GM06990 (cell line): ENCODE data around the gene TSPAN9.

Experiments used
- DNase-seq: peaks from one replicate; pipeline ENCODE4 v3.0.0-alpha.2; 2011; ENCODE audit not compliant: insufficient read length; ENCODE audit errors: extremely low read depth
- H3K27me3 ChIP-seq: replicated peaks from 2 replicates; pipeline ENCODE4 v1.6.0; 2011; ENCODE audit warnings: low read length; ENCODE audit not compliant: control insufficient read depth, insufficient read depth
- H3K36me3 ChIP-seq: 2 replicates; pipeline ENCODE4 v1.5.1; 2011; ENCODE audit warnings: low read length; ENCODE audit not compliant: control insufficient read depth, insufficient read depth
- H3K4me3 ChIP-seq: replicated peaks from 2 replicates; pipeline ENCODE4 v1.5.1; 2011; ENCODE audit warnings: low read depth, mild to moderate bottlenecking, control low read depth, low read length
- CTCF ChIP-seq: IDR thresholded peaks from 2 replicates; pipeline ENCODE4 v1.5.1; 2011; ENCODE audit warnings: low read length, control low read depth, mild to moderate bottlenecking, inconsistent platforms; ENCODE audit not compliant: insufficient read depth, poor library complexity, severe bottlenecking

TSPAN9 gene

GRCh38 chr12:3144495-3144894 lies 67.3 kb downstream of the TSPAN9 start:
- no peak overlapping the region for H3K4me3 ChIP-seq
- H3K36me3 ChIP-seq, result no peaks in the 10 kb centered on the region
- peaks cover 3% of the 10 kb centered on the region for H3K27me3 ChIP-seq
- no peak for TF ChIP-seq CTCF
- DNase-seq, result no peak

- TF ChIP-seq CTCF, result no peak
- peaks cover 3% of the 10 kb centered on the region for H3K27me3 ChIP-seq
- H3K36me3 ChIP-seq, result no peaks in the 10 kb centered on the region
- no peak overlapping the region for H3K4me3 ChIP-seq
- DNase-seq, result no peak
Measured at GRCh38 chr12:3145033-3145432, 67.9 kb downstream of the TSPAN9 start.

- Histone ChIP-seq H3K36me3 (no peaks in the 10 kb centered on the region), H3K27me3 (peaks cover 3% of the 10 kb centered on the region), H3K4me3 (no peak overlapping the region)
- DNase-seq, result no peak
- no peak for TF ChIP-seq CTCF
Measured at GRCh38 chr12:3145546-3146310, 68.5 kb downstream of the TSPAN9 start.

GRCh38 chr12:3147260-3147659 lies 70.1 kb downstream of the TSPAN9 start:
- TF ChIP-seq CTCF, result no peak
- H3K27me3 ChIP-seq, result peaks cover 3% of the 10 kb centered on the region
- DNase-seq, result no peak
- no peak overlapping the region for H3K4me3 ChIP-seq
- no peaks in the 10 kb centered on the region for H3K36me3 ChIP-seq

- no peak for TF ChIP-seq CTCF
- peaks cover 3% of the 10 kb centered on the region for H3K27me3 ChIP-seq
Measured at GRCh38 chr12:3148366-3149000, 71.3 kb downstream of the TSPAN9 start.

More at GRCh38 chr12:3148366-3149000, 71.3 kb downstream of the TSPAN9 start:
- H3K36me3 ChIP-seq, result no peaks in the 10 kb centered on the region
- H3K4me3 ChIP-seq, result no peak overlapping the region
- DNase-seq, result no peak
